ACC112 (cell line): ENCODE results near the gene HTR2C.
"Not testable (repeated sequence)": the region's sequence is repeated elsewhere in the genome, so short reads cannot be mapped to it uniquely, and the experiment has no call there.

Experiments
- H2AFZ ChIP-seq: fragments of 200-600 bp; sonication (generic); one replicate; pipeline ENCODE4 v1.6.0; 2017; ENCODE audit warnings: antibody characterized with exemption, low read length; ENCODE audit not compliant: unreplicated experiment
- H3K27ac ChIP-seq: fragments of 200-600 bp; sonication (generic); 2 replicates; pipeline ENCODE4 v1.5.1; 2014; ENCODE audit warnings: low read depth, mild to moderate bottlenecking, antibody characterized with exemption, low read length, moderate library complexity
- H3K27me3 ChIP-seq: fragments of 200-600 bp; sonication (generic); 2 replicates; pipeline ENCODE4 v1.6.1; 2014; ENCODE audit warnings: mild to moderate bottlenecking, antibody characterized with exemption, low read length, moderate library complexity, mixed read lengths; ENCODE audit not compliant: insufficient read depth
- H3K36me3 ChIP-seq: fragments of 200-600 bp; sonication (generic); 2 replicates; pipeline ENCODE4 v1.6.1; 2016; ENCODE audit warnings: mild to moderate bottlenecking, antibody characterized with exemption, low read length, moderate library complexity, mixed read lengths; ENCODE audit not compliant: insufficient read depth
- H3K4me1 ChIP-seq: fragments of 200-600 bp; sonication (generic); one replicate; pipeline ENCODE4 v1.6.1; 2016; ENCODE audit warnings: low read length, mixed read lengths; ENCODE audit not compliant: insufficient read depth, unreplicated experiment, control insufficient read depth
- H3K4me3 ChIP-seq: fragments of 200-600 bp; sonication (generic); 2 replicates; pipeline ENCODE4 v1.5.1; 2014; ENCODE audit warnings: mild to moderate bottlenecking, low read depth, low read length
- H3K79me2 ChIP-seq: fragments of 200-600 bp; sonication (generic); one replicate; pipeline ENCODE4 v1.6.0; 2016; ENCODE audit warnings: low read length; ENCODE audit not compliant: control insufficient read depth, unreplicated experiment, insufficient read depth

HTR2C gene

GRCh38 chrX:114841051-114841450 lies 257.2 kb downstream of the HTR2C start:
- no peaks in the 10 kb centered on the region for H3K36me3 ChIP-seq
- H3K27me3 ChIP-seq = no peaks in the 10 kb centered on the region

GRCh38 chrX:114842181-114842580 lies 258.3 kb downstream of the HTR2C start:
- Histone ChIP-seq H3K79me2 (no peaks in the 10 kb centered on the region), H3K27me3 (no peaks in the 10 kb centered on the region), H3K4me3 (no peak overlapping the region), H3K4me1 (no peaks in the 10 kb centered on the region), H2AFZ (no peak overlapping the region), H3K27ac (no peak overlapping the region), H3K36me3 (no peaks in the 10 kb centered on the region)

More at GRCh38 chrX:114841051-114841450, 257.2 kb downstream of the HTR2C start:
- H3K79me2 ChIP-seq = no peaks in the 10 kb centered on the region
- no peak overlapping the region for H3K4me3 ChIP-seq
- no peak overlapping the region for H3K27ac ChIP-seq
- no peak overlapping the region for H2AFZ ChIP-seq
- H3K4me1 ChIP-seq = no peaks in the 10 kb centered on the region

GRCh38 chrX:114889481-114889880 lies 305.6 kb downstream of the HTR2C start:
- Histone ChIP-seq H3K4me1 (no peaks in the 10 kb centered on the region), H3K27me3 (no peaks in the 10 kb centered on the region), H3K79me2 (no peaks in the 10 kb centered on the region), H2AFZ (no peak overlapping the region), H3K27ac (no peak overlapping the region), H3K4me3 (no peak overlapping the region), H3K36me3 (no peaks in the 10 kb centered on the region)

- Histone ChIP-seq H3K4me3 (no peak overlapping the region), H3K79me2 (no peaks in the 10 kb centered on the region), H3K4me1 (no peaks in the 10 kb centered on the region), H3K36me3 (no peaks in the 10 kb centered on the region), H3K27ac (no peak overlapping the region), H3K27me3 (no peaks in the 10 kb centered on the region), H2AFZ (no peak overlapping the region)
These were observed 319.7 kb downstream of the HTR2C start for GRCh38 chrX:114903618-114904017.

GRCh38 chrX:114905251-114905650 lies 321.4 kb downstream of the HTR2C start:
- Histone ChIP-seq H3K79me2 (no peaks in the 10 kb centered on the region), H2AFZ (no peak overlapping the region), H3K4me3 (no peak overlapping the region), H3K4me1 (no peaks in the 10 kb centered on the region), H3K27ac (no peak overlapping the region), H3K27me3 (no peaks in the 10 kb centered on the region), H3K36me3 (no peaks in the 10 kb centered on the region)

GRCh38 chrX:114906984-114907510 lies 323.2 kb downstream of the HTR2C start:
- no peak overlapping the region for H2AFZ ChIP-seq
- H3K27me3 ChIP-seq = no peaks in the 10 kb centered on the region
- H3K27ac ChIP-seq = no peak overlapping the region
- no peak overlapping the region for H3K4me3 ChIP-seq
- no peaks in the 10 kb centered on the region for H3K79me2 ChIP-seq
- H3K36me3 ChIP-seq = no peaks in the 10 kb centered on the region
- no peaks in the 10 kb centered on the region for H3K4me1 ChIP-seq

- Histone ChIP-seq H3K36me3 (no peaks in the 10 kb centered on the region), H3K27me3 (no peaks in the 10 kb centered on the region), H3K79me2 (no peaks in the 10 kb centered on the region), H3K27ac (no peak overlapping the region), H3K4me3 (no peak overlapping the region), H2AFZ (no peak overlapping the region), H3K4me1 (no peaks in the 10 kb centered on the region)
These were observed 340.5 kb downstream of the HTR2C start for GRCh38 chrX:114924423-114924822.

GRCh38 chrX:114924856-114925255 lies 341.0 kb downstream of the HTR2C start:
- Histone ChIP-seq H2AFZ (no peak overlapping the region), H3K27me3 (no peaks in the 10 kb centered on the region), H3K4me3 (no peak overlapping the region), H3K4me1 (no peaks in the 10 kb centered on the region), H3K27ac (no peak overlapping the region), H3K36me3 (no peaks in the 10 kb centered on the region), H3K79me2 (no peaks in the 10 kb centered on the region)

- Histone ChIP-seq H3K27ac (no peak overlapping the region), H2AFZ (no peak overlapping the region), H3K4me3 (no peak overlapping the region), H3K27me3 (no peaks in the 10 kb centered on the region), H3K79me2 (no peaks in the 10 kb centered on the region), H3K36me3 (no peaks in the 10 kb centered on the region), H3K4me1 (no peaks in the 10 kb centered on the region)
These were observed 346.3 kb downstream of the HTR2C start for GRCh38 chrX:114930227-114930626.

GRCh38 chrX:114932550-114932949 lies 348.7 kb downstream of the HTR2C start:
- Histone ChIP-seq H3K79me2 (no peaks in the 10 kb centered on the region), H3K27ac (no peak overlapping the region), H3K4me1 (no peaks in the 10 kb centered on the region), H3K36me3 (no peaks in the 10 kb centered on the region), H3K4me3 (no peak overlapping the region), H2AFZ (no peak overlapping the region), H3K27me3 (no peaks in the 10 kb centered on the region)

GRCh38 chrX:114933291-114933690 lies 349.4 kb downstream of the HTR2C start:
- H3K4me1 ChIP-seq, H3K36me3 ChIP-seq, H3K27me3 ChIP-seq, H3K27ac ChIP-seq, H3K79me2 ChIP-seq, H3K4me3 ChIP-seq, H2AFZ ChIP-seq: not testable (repeated sequence)
